HG03439 (cell line): ENCODE measurements around the gene RAD18.

Experiments used
- ATAC-seq: cut with Tn5 transposase; IDR thresholded peaks from one replicate; pipeline ENCODE4 v1.9.1; 2021; ENCODE audit warnings: mild to moderate bottlenecking, moderate library complexity; ENCODE audit not compliant: unreplicated experiment

The RAD18 gene

DNA sequence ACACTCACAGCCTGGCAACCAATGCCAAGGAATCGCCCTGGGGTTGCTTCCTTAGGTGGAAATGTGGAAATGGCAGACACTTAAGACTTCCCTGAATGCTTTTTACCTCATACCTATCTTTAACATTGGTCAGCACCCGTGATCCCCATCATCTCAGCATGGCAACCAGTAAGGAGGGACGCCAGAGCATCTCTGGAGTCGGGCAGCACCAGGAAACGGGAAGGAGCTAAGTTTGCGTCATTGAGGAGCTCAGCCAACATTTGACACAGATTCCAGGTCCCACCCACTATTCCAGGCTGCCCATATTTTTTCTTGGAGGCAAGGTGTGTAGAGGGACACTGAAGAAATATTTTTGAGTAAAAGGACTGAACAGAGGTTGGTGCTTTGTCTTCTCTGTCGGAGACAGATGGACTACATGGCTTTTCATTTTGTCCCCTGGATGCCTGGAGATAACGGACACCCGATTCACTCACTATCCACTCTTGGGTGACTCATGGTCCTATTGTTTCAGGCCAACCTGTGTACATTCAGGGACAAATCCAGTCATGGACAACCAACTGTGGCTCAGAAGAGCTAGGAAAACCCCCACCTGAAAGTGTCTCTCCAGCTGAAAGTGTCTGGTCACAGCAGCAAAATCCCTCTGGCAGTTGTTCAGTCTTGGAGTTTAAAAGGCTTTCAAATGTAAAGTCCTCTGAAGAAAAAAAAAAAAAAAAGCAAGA lies 123.5 kb downstream of the RAD18 start:
- ATAC-seq, result no peak

DNA sequence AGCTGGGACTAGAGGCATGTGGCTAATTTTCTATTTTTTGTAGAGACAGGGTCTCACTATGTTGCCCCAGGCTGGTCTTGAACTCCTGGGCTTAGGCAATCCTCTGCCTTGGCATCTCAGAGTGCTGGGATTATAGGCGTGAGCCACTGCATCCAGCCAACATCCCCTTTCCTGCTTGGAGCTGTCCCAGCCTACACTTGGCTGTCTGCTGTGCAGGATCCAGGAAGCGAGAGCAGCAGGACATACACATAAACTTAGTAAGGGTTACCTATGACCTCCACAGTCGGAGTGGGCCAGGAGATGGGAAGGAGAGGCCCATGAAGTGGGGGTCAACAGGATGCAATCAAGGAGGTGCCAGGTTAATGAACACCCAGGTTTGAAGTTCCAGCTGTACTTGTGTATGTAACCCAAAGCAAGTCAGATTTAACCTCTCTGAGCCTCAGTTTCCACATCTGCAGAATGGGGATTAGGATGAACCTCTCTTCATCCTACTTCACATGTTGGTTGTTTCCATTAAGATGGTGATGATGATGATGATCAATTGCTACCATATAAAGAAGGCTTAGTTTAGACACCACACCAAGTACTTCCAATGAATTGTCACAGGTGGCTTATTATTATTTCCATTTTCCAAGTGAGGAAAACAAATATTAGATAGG lies 124.4 kb downstream of the RAD18 start:
- no peak for ATAC-seq

DNA sequence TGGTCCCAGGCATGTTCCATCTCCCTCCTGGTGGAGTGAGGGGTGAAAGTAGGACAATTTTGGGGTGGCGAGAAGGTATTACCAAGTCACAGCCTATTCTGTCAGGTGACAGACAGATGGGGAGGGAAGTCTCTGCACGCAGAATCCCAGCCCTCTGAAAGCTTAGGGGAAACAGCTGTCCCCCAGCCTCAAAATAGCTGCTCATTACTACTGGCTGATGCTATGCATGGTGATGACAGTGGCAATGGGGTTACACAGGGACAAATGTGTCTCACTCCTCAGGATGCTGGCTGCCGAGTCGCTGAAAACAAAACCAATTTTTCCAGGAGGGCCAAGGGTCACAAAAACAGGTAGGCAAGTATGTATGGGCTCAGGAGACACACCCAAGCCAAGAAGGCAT lies 125.0 kb downstream of the RAD18 start:
- no peak for ATAC-seq

DNA sequence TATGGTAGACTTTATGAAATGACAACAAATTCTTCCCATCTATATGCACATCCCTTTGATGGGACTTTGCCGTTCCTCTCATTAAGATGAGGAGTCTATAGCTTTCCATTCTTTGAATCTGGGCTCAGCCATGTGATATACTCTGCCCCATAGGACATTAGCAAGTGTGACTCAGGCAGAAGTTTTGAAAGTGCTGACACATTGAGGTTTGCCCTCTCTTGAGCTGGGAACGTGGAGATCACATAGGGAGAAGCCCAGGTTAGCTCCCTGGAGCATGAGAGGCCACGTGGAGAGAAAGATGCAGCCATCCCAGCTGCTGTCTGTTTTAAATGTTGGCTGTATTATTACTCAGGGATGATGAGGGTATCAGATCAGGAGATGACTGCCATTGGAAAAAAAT lies 126.1 kb downstream of the RAD18 start:
- no peak for ATAC-seq

DNA sequence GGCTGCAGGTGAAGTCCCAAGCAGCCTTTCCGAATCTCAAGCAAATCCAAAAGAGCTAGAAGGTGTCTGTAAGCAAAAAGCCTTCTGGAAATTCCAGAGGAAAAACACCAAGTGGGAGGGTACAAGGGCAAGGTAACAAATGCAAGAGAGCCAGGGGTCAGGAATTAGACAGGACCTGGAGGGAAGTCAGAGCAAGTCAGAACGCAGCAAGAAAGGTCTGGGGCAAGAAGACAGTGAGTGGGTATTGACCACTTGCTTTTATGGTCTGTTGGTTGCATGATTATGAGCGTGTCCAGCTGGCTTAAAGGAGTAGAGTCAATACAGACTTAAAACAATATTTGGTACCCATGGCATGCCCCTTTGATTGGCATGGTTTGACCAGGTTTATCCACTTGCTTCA lies 127.2 kb downstream of the RAD18 start:
- ATAC-seq, result no peak

DNA sequence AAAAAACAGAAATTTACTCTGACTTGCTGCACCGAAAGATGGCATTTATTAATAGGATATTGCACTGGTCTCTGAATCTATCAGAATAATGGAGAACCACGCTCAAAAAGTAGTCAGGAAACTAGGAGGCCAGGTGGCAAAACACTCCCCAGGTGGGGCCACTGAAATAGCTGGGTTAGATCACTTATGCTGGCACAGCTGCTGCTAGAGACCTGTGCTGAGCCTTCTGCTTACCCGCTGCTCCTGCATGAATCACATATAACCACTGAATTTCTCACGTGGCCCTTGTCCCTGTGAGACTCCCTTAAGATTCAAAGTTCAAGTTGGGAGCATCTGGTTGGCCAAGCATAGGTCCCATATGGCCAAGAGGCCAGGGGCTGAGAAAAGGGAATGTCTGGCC lies 127.9 kb downstream of the RAD18 start:
- ATAC-seq, result no peak

DNA sequence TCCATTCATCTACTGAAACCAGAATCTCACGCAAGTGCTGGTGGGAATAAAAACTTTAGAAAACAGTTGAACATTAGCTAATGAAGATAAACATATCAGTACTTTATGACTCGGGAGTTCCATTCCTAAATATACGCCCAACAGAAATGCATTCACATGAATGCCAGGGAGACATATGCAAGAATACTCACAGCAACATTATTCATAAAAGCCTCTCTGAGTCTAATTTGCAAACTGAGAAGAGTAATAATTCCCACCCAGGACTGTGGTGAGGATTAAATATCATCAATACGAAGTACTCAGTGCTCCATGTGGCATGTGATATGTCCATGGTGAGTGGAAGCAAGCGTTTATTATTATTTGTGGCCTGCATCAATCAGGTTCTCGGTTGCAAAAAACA lies 128.3 kb downstream of the RAD18 start:
- ATAC-seq, result no peak

DNA sequence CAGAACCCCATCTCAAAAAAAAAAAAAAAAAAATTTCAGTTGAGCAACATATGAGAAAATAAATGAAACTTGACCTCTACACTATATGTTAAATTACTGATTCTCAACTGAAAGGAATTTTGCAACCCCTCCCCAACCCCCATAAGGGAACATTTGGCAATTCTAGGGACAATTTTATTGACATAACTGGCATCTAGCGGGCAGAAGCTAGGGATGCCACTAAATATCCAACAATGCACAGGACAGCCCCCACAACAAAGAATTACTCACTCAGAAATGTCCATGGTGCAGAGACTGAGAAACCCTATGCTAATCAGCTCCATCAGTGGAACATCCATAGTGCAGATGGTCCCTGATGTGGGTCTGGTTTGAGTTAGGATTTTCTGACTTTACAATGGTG lies 135.6 kb downstream of the RAD18 start:
- ATAC-seq, result no peak
